Myocyte (in vitro differentiated cells): Measurements from ENCODE around the gene VIT. TPM values are rescaled to one million over a fixed set of nuclear protein-coding genes. Genes with fewer than 3 reads are reported as not detected.

Experiments
- DNase-seq: peaks from one replicate; pipeline ENCODE4 v3.0.0-alpha.2; 2012; ENCODE audit warnings: low read depth
- total RNA-seq: library from RNA; depleted of rRNA; stranded (reverse); fragments of >200 nt; gene quantifications from 2 replicates; pipeline ENCODE4 v1.2.3, GENCODE V29; 2014

The VIT gene
- total RNA-seq, 1 donor from 2014 or later: not detected

DNA sequence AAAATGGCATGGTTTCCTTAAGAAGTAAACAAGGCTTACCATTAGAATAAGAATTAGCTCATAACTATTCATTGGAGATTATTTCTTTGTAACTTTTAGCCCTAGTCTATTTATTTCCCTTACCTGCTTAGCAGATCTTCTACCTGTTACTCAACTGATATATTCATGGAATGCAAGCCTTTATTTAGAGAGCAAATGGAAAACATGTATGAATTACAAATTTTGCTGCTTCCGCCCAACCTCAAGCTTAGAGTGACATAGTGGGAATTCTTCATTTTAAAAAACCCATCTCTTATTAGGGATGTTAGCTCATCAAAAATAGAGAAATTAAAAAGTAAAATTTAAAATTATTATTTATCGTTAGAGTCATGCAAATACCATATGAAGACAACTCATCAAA lies 158.9 kb downstream of the VIT start:
- no peak for DNase-seq

- DNase-seq: no peak
Measured at GRCh38 chr2:36857713-36858112, 161.2 kb downstream of the VIT start.

DNA sequence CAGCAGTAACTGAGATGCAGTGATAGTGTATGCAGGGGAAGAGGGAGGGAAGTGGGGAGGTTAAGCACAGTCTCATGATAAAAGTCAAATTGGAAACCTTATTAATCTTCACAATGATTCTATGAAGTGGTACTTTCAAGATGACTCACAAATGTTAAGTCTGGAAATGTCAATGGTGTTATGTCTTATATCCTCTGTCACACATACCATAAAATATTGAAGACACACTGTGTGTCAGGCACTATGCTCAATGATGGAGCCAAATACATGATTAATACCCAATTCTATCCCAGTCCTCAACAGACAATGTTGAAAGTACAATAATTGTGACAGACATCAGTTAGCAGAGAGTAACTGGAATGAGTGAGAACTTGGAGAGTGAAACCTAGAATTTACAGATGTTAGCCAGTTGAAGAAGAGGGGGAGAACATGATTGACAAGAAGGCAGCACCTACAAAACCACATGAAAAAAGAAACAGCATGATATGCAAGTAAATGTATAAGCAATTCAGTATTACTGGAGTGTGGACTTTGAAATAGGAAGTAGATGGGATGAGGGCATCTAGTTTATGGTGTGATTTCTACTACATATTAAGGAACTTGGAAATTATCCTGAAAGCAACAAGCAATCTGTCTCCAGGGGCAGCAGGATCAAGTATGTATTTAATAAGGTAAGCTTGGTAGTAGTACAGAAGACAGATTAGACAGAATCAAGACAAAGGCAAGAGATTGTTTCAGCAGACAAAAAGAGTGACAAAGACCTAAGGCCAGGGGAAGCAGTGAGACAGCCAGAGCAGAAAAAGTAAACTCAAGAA lies 162.3 kb downstream of the VIT start:
- no peak for DNase-seq

DNA sequence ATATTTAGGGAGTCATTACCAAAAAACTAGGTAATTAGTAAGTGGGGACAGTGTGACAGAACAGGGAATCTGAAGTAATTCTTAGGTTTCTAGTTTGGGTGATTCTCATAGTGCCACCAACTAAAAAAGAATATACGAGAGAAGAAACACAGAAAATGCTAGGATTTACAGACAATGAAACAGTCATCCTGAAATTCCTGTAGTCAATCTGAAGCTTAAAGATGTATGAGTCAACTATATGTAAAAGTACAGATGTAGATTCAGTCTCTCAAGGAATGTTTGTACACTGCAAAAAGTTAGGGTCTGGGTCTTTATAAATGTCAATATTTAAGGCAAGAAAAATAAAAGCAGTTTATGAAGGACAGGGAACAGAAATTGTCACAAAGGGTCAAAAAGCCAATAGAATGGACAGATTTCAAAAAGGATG lies 162.9 kb downstream of the VIT start:
- DNase-seq: no peak

DNA sequence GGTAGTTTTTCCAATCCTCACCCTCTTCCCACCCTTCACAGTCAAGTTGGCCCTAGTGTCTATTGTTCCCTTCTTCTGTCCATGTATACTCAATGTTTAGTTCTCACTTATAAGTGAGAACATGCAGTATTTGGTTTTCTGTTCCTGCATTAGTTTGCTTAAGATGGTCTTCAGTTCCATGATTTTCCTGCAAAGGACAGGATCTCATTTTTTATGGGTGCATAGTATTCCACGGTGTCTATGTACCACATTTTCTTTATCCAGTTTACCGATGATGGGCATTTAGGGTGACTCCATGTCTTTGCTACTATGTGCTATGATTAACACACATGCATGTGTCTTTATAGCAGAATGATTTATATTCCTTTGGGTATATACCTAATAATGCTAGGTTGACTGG lies 165.4 kb downstream of the VIT start:
- DNase-seq: no peak

Other genes starting within 250 kb of the VIT start
- 60.4 and 76.8 TPM in 2 replicates for gene FEZ2, start 98.5 kb upstream of the VIT start, total RNA-seq